Heart right ventricle (tissue), 16 donors: ENCODE measurements around the gene KRT6B. TPM values are rescaled to one million over a fixed set of nuclear protein-coding genes. Genes with fewer than 3 reads are reported as not detected.

Experiments
- ATAC-seq, 8 donors: fragments of 200-7000 bp; cut with Tn5 transposase; one replicate each; pipeline ENCODE4 v1.9.1; 2020; ENCODE audit warnings: mild to moderate bottlenecking in 8 of 8, moderate library complexity in 8 of 8, moderate number of reproducible peaks in 1 of 8
- DNase-seq, 2 donors: peaks; one replicate each; pipeline ENCODE4 v3.0.0-alpha.2; 2020
- H3K27ac ChIP-seq, 10 donors: fragments of 200-600 bp; sonication (generic) in 2 of 10; one replicate each; pipeline versions ENCODE4 v1.5.0 to v1.8.0; 2020 to 2022; ENCODE audit warnings: mild to moderate bottlenecking in 3 of 10
- H3K27me3 ChIP-seq, 7 donors: fragments of 200-600 bp; one replicate each; pipeline ENCODE4 v1.8.0; 2021 to 2022; ENCODE audit warnings: mild to moderate bottlenecking in 2 of 7
- H3K36me3 ChIP-seq, 9 donors: fragments of 200-600 bp; sonication (generic) in 1 of 9; one replicate each; pipeline versions ENCODE4 v1.5.0 to v1.8.0; 2020 to 2022; ENCODE audit warnings: mild to moderate bottlenecking in 2 of 9
- H3K4me1 ChIP-seq, 9 donors: fragments of 200-600 bp; sonication (generic) in 1 of 9; one replicate each; pipeline versions ENCODE4 v1.5.0 to v1.8.0; 2020 to 2022; ENCODE audit warnings: mild to moderate bottlenecking in 4 of 9
- H3K4me3 ChIP-seq, 10 donors: fragments of 200-600 bp; sonication (generic) in 2 of 10; one replicate each; pipeline versions ENCODE4 v1.5.0 to v1.8.0; 2020 to 2022; ENCODE audit warnings: mild to moderate bottlenecking in 7 of 10, moderate library complexity in 2 of 10
- H3K9me3 ChIP-seq, 11 donors: fragments of 200-600 bp in 10 of 11; sonication (generic) in 2 of 11; one replicate each; pipeline versions ENCODE4 v1.5.0 to v1.8.0; 2013 to 2022; ENCODE audit warnings: mild to moderate bottlenecking in 2 of 11, control low read depth in 1 of 11, moderate library complexity in 1 of 11
- CTCF ChIP-seq, 9 donors: fragments of 200-600 bp; sonication (generic) in 2 of 9; IDR thresholded peaks; one replicate each; pipeline versions ENCODE4 v1.5.0 to v1.8.0; 2021 to 2022; ENCODE audit warnings: antibody characterized with exemption in 9 of 9, mild to moderate bottlenecking in 5 of 9, moderate library complexity in 1 of 9
- WGBS, 2 donors: extraction: QIAGEN DNeasy Blood & Tissue Kit; methylation state at CpG; one replicate each; pipeline ENCODE4 v1.1.7; 2013; ENCODE audit warnings: inconsistent platforms in 1 of 2; 5-methylcytosine and 5-hydroxymethylcytosine counted together
- intact Hi-C, 10 donors: fragments of 100-400 bp; cut with DNase I; formaldehyde crosslinking; loops; one replicate each; pipeline versions ENCODE4 v1.11.1 to v1.14.2; 2022
- polyA plus RNA-seq, 2 donors: library from polyadenylated mRNA; stranded (reverse); fragments of 200-250 nt; gene quantifications; one replicate each; pipeline ENCODE4 v1.2.3, GENCODE V29; 2013
- total RNA-seq, 10 donors: library from RNA; stranded (reverse); fragmentation: NEBNext Ultra II Directional in 3 of 10; extraction: Animal tissue kit (Norgen Biotek cat#: 25700) in 3 of 10; gene quantifications; one replicate each; pipeline versions ENCODE4 v1.2.1 to v1.2.4, GENCODE V29; 2021 to 2023
- donor health status: Arrhythmogenic right ventricular cardiomyopathy.
- donor health status: ischemic (EF 13 %, LVEDD 7.1; RV severe dilation, severe dysfunction).
- donor health status: healthy with polysubstance abuse.
- donor health status: DM: no; HTN: yes; CAD: no.
- donor health status: DM: no; HTN: no; CAD: no.
- donor health status: ischemic (EF 25% LVEDD 6.9; RV normal size, moderate dysfunction).
- donor health status: ischemic (EF 25% LVEDD 5.7; RV mildly dilated, moderate dysfunction).
- donor health status: healthy.
- donor health status: DM: yes; HTN: yes; CAD: no.
- donor health status: Ischemic cardiomyopathy.
- donor health status: ischemic (EF 35%, LVEDD 5.7; RV mildly dilated, moderate dysfunction).
- donor health status: nonischemic (EF 11% LVEDD 7.7; RV severe dilation, severe dysfunction).
- donor health status: DM: yes; HTN: yes; CAD: no.
- donor health status: PGD.
- donor health status: ischemic (EF 29% LVEDD 5.4; RV normal size, mild dysfunction).
- donor health status: nonischemic (EF 23%, LVEDD 6.1; RV moderate dilation, normal function).

Gene KRT6B
- total and polyA plus RNA-seq, 12 donors = 0.06 TPM; not detected in 11

DNA sequence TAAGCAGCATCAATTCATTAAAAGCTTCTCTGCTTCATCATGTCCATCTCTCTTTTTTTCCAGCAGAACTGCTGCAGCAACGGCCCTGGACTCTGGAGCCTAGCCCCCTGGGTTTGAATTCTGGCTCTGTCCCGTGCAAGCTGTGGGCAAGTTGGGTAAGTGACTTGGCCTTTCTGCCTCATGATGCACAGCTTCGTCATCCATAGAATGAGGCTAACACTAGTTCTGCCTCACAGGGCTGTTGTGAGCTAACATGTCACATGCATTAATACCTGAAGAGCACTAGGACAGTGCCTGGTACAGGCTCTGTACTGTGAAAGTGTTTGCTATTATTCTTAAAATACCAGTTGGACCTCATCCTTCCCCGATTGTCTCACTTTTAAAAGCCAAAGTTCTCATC, 50.0 kb downstream of the KRT6B start:
- Histone ChIP-seq H3K27me3 (peaks cover 0 to 52% (median 9%) of the 10 kb centered on the region in 7 donors), H3K4me3 (no peak overlapping the region), H3K9me3 (no peaks in the 10 kb centered on the region), H3K27ac (no peak overlapping the region), H3K36me3 (no peaks in the 10 kb centered on the region), H3K4me1 (no peaks in the 10 kb centered on the region)
- TF ChIP-seq CTCF (IDR thresholded peaks at IDR 0.05) = no peak
- DNase-seq = no peak
- intact Hi-C loops = no loop called here
- 81 to 87% methylated on average over 4 of the region's 4 CpGs for WGBS, 2 donors
- no peak for ATAC-seq

DNA sequence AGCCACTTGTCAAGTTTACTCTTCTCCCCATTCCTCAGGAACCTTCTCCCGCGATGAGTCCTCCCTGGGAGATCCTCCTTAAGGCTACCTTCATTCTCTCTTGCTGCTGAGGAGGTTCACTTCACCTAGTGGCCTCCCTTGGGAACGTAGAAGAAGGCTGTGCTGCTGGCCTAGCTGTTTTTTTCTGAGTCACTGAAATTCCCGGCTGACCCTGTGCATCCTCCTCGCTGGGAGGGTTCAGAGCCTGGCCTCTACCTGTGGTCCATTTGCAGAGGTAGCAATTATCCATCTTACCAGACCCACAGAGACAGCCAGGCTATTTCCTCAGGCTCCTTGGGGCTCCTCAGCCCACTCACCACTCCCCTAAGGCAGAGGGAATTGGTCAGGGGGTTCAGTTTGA, 50.4 kb downstream of the KRT6B start:
- no peak for TF ChIP-seq CTCF (IDR thresholded peaks at IDR 0.05)
- Histone ChIP-seq H3K9me3 (no peaks in the 10 kb centered on the region), H3K4me3 (no peak overlapping the region), H3K4me1 (no peaks in the 10 kb centered on the region), H3K27me3 (peaks cover 0 to 56% (median 13%) of the 10 kb centered on the region in 7 donors), H3K27ac (no peak overlapping the region), H3K36me3 (no peaks in the 10 kb centered on the region)
- 87 to 91% methylated on average over 5 of the region's 5 CpGs for WGBS, 2 donors
- ATAC-seq (no peak), DNase-seq (no peak)
- intact Hi-C loops = no loop called here

DNA sequence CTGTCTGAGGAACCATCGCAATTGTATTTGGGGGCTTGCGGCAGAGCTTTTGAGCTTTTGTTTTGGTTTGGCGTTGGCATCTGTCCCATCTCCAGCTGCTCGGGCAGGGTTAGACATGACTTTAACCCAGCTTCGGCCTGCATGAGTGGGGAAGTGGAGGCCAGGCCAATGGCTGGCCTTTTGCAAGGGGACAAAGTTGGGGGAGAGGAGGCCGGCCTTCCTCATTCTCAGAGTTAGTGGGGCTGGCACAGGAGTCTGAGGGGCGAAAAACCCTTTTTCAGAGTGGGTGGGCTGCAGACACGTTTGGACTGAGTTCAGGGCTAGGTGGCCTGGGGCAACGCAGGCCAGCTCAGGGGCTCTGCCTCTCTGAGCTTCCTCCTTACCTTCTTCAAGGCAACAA, 51.0 kb downstream of the KRT6B start:
- Histone ChIP-seq H3K4me1 (peaks cover 0 to 3% (median 0%) of the 10 kb centered on the region in 9 donors), H3K27ac (no peak overlapping the region), H3K27me3 (peaks cover 0 to 61% (median 20%) of the 10 kb centered on the region in 7 donors), H3K9me3 (no peaks in the 10 kb centered on the region), H3K36me3 (no peaks in the 10 kb centered on the region), H3K4me3 (no peak overlapping the region)
- ATAC-seq = no peak
- no peak for DNase-seq
- intact Hi-C loops = no loop called here
- no peak for TF ChIP-seq CTCF (IDR thresholded peaks at IDR 0.05)
- WGBS, 2 donors = 84 to 89% methylated on average over 9 of the region's 9 CpGs

DNA sequence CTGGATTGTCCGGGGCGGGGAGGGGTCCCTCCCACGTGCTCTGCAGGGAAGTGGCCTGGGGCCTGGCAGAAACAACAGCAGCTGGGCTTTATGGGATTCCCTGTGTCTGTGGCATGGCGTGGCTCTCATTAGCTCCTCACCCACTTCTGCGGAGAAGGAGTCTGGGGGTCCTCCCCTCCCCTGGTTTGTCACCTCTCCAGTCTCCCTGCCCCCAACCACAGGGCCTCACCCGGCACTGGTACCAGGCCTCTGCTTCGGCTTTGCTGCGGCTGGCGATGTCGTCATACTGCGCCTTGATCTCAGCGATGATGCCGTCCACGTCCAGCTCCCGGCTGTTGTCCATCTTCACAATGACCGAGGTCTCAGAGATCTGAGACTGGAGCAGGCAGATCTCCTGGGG, 52.2 kb downstream of the KRT6B start:
- 92 to 93% methylated on average over 16 of the region's 16 CpGs for WGBS, 2 donors
- peaks cover 0 to 3% (median 0%) of the 10 kb centered on the region in 9 donors for H3K4me1 ChIP-seq
- no peak overlapping the region for H3K4me3 ChIP-seq
- H3K36me3 ChIP-seq = no peaks in the 10 kb centered on the region
- no peak for ATAC-seq
- no peak for DNase-seq
- H3K27ac ChIP-seq = no peak overlapping the region
- no peak for TF ChIP-seq CTCF (IDR thresholded peaks at IDR 0.05)
- intact Hi-C loops = no loop called here
- peaks cover 0 to 64% (median 21%) of the 10 kb centered on the region in 7 donors for H3K27me3 ChIP-seq
- H3K9me3 ChIP-seq = no peaks in the 10 kb centered on the region
